SK-N-SH treated with all-trans-retinoic acid at 6 μM for 48 hours (cell line): ENCODE measurements around the gene TMEM53.

Experiments
- CSRNP3 ChIP-seq: fragments of 250-450 bp; sonication (Bioruptor Pico); IDR thresholded peaks from 2 replicates; pipeline ENCODE4 v1.5.1; 2021; ENCODE audit warnings: mild to moderate bottlenecking, moderate library complexity
- ESRRG ChIP-seq: fragments of 250-450 bp; sonication (Bioruptor Pico); IDR thresholded peaks from 2 replicates; pipeline ENCODE4 v1.6.1; 2021; ENCODE audit warnings: mild to moderate bottlenecking
- GLIS3 ChIP-seq: fragments of 250-450 bp; sonication (Bioruptor Pico); IDR thresholded peaks from 2 replicates; pipeline ENCODE4 v1.5.0; 2020; ENCODE audit warnings: mild to moderate bottlenecking, moderate library complexity
- PATZ1 ChIP-seq: fragments of 250-450 bp; sonication (Bioruptor Pico); IDR thresholded peaks from 2 replicates; pipeline ENCODE4 v1.8.0; 2020; ENCODE audit warnings: mild to moderate bottlenecking, moderate library complexity, borderline replicate concordance
- POU6F1 ChIP-seq: fragments of 250-450 bp; sonication (Bioruptor Pico); IDR thresholded peaks from 2 replicates; pipeline ENCODE4 v1.8.0; 2021; ENCODE audit warnings: low read depth, mild to moderate bottlenecking, moderate library complexity, borderline replicate concordance
- TCF4 ChIP-seq: fragments of 250-450 bp; sonication (Bioruptor Pico); IDR thresholded peaks from 2 replicates; pipeline ENCODE4 v1.8.0; 2021; ENCODE audit warnings: mild to moderate bottlenecking, moderate library complexity, borderline replicate concordance
- TOX ChIP-seq: fragments of 250-450 bp; sonication (Bioruptor Pico); IDR thresholded peaks from 2 replicates; pipeline ENCODE4 v1.8.0; 2021; ENCODE audit warnings: mild to moderate bottlenecking, moderate library complexity, borderline replicate concordance
- TF ChIP-seq, protein P1 (sequence below): fragments of 250-450 bp; sonication (Bioruptor Pico); IDR thresholded peaks from 2 replicates; pipeline ENCODE4 v1.5.1; 2020; ENCODE audit warnings: low read depth, mild to moderate bottlenecking, moderate library complexity

DNA sequence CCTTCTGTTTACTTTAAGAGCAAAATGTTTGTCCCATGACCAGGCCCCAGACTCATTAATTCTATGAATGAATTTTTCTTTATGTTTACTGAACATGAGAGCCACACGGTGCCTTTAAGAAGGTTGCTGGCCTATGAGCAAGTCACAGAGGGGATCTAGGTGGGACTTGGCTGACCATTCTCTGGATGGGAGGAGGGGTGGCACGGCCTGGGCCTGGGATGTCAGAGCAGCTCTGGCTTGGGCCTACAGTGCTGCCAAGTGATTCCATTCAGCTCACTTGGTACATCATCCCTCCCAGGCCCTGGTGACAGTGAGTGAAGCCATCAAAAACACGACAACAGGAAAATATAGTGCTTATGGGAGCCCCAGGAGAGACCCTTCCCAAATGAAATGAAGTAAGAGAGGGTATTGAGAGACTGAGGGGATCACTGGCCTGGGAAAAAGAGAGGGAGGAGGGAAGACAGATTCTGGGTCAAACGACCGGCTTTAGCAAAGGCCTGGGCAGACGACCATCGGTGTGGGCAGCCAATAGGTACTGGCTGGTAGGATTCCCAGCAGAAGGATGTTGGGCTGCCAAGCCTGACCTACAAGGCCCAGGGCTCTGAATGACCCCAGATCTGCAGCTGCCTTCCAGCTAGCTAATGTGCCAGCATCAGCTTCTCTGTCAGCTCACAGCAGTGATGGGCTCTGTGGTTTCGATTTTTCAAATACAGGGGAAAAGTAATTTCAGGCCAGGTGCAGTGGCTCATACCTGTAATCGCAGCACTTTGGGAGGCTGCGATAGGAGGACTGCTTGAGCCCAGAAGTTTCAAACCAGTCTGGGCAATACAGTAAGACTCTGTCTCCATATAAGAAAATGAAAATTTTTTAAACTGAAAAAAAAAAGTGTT is 3.3 kb downstream of the TMEM53 start:
- TF ChIP-seq ESRRG (CRISPR knock-in tag), result no peak
- TF ChIP-seq, protein P1, sequence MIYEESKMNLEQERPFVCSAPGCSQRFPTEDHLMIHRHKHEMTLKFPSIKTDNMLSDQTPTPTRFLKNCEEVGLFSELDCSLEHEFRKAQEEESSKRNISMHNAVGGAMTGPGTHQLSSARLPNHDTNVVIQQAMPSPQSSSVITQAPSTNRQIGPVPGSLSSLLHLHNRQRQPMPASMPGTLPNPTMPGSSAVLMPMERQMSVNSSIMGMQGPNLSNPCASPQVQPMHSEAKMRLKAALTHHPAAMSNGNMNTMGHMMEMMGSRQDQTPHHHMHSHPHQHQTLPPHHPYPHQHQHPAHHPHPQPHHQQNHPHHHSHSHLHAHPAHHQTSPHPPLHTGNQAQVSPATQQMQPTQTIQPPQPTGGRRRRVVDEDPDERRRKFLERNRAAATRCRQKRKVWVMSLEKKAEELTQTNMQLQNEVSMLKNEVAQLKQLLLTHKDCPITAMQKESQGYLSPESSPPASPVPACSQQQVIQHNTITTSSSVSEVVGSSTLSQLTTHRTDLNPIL, result no peak
- TF ChIP-seq GLIS3 (CRISPR knock-in tag), result no peak
- TF ChIP-seq POU6F1, result no peak
- TF ChIP-seq TOX (CRISPR knock-in tag), result no peak
- TF ChIP-seq TCF4 (CRISPR knock-in tag), result no peak
- no peak for TF ChIP-seq PATZ1 (CRISPR knock-in tag)
- no peak for TF ChIP-seq CSRNP3 (CRISPR knock-in tag)
